ENCODE results near the gene PTPRK.
"Not testable (repeated sequence)": the region's sequence is repeated elsewhere in the genome, so short reads cannot be mapped to it uniquely, and the experiment has no call there.

Gene PTPRK

GRCh38 chr6:127946388-127946787, 574.0 kb downstream of the PTPRK start:
- peak; percentile 22 for DNase-seq

- DNase-seq = no peak
These were observed 574.8 kb downstream of the PTPRK start for GRCh38 chr6:127945434-127946097.

GRCh38 chr6:127941228-127941627, 579.2 kb downstream of the PTPRK start:
- no peak for DNase-seq

GRCh38 chr6:127939442-127940066, 580.8 kb downstream of the PTPRK start:
- peak; percentile 87 for DNase-seq

GRCh38 chr6:127938701-127939100, 581.7 kb downstream of the PTPRK start:
- DNase-seq = peak; percentile 70

GRCh38 chr6:127937747-127938146, 582.7 kb downstream of the PTPRK start:
- DNase-seq = no peak

- DNase-seq = no peak
These were observed 583.3 kb downstream of the PTPRK start for GRCh38 chr6:127937102-127937501.

- no peak for DNase-seq
These were observed 585.4 kb downstream of the PTPRK start for GRCh38 chr6:127934956-127935355.

- DNase-seq = no peak
These were observed 586.3 kb downstream of the PTPRK start for GRCh38 chr6:127933852-127934840.

- DNase-seq = no peak
These were observed 587.3 kb downstream of the PTPRK start for GRCh38 chr6:127933137-127933536.

GRCh38 chr6:127932708-127933107, 587.7 kb downstream of the PTPRK start:
- DNase-seq = peak; percentile 15

- not testable (repeated sequence) for DNase-seq
These were observed 594.0 kb downstream of the PTPRK start for GRCh38 chr6:127926441-127926840.

- no peak for DNase-seq
These were observed 596.0 kb downstream of the PTPRK start for GRCh38 chr6:127924440-127924839.

- no peak for DNase-seq
These were observed 596.4 kb downstream of the PTPRK start for GRCh38 chr6:127924031-127924430.

GRCh38 chr6:127923135-127923534, 597.3 kb downstream of the PTPRK start:
- DNase-seq = no peak

GRCh38 chr6:127921982-127922381, 598.4 kb downstream of the PTPRK start:
- DNase-seq = no peak

- no peak for DNase-seq
These were observed 599.6 kb downstream of the PTPRK start for GRCh38 chr6:127920804-127921203.

Data from DMS53 (cell line).